Neural cell (in vitro differentiated cells): ENCODE results near the gene PHF2.

ENCODE experiments used
- CTCF ChIP-seq: fragments of 450-650 bp; IDR thresholded peaks from 2 replicates; pipeline ENCODE4 v1.5.1; 2014; ENCODE audit warnings: antibody characterized with exemption, mild to moderate bottlenecking, moderate library complexity; ENCODE audit not compliant: poor library complexity, severe bottlenecking
- EP300 ChIP-seq: fragments of 450-650 bp; conservative IDR thresholded peaks from 2 replicates; pipeline ENCODE4 v1.6.1; 2014; ENCODE audit warnings: antibody characterized with exemption, mild to moderate bottlenecking, moderate library complexity; ENCODE audit not compliant: poor library complexity, severe bottlenecking
- EZH2 ChIP-seq: fragments of 200-600, 300-800 bp; shearing (Covaris generic), sonication (generic); IDR thresholded peaks from 2 replicates; pipeline ENCODE4 v1.6.1; 2014; ENCODE audit warnings: antibody characterized with exemption, low read length, borderline replicate concordance, mild to moderate bottlenecking; ENCODE audit not compliant: insufficient read depth, poor library complexity, severe bottlenecking
- MXI1 ChIP-seq: fragments of 450-650 bp; conservative IDR thresholded peaks from 2 replicates; pipeline ENCODE4 v1.6.1; 2014; ENCODE audit warnings: antibody characterized with exemption, mild to moderate bottlenecking; ENCODE audit not compliant: poor library complexity, severe bottlenecking
- POLR2AphosphoS5 ChIP-seq: IDR thresholded peaks from 2 replicates; pipeline ENCODE4 v1.6.1; 2012
- RAD21 ChIP-seq: fragments of 450-650 bp; conservative IDR thresholded peaks from 2 replicates; pipeline ENCODE4 v1.6.1; 2014; ENCODE audit warnings: antibody characterized with exemption, mild to moderate bottlenecking, moderate library complexity
- REST ChIP-seq: IDR thresholded peaks from 2 replicates; pipeline ENCODE4 v1.6.1; 2012; ENCODE audit warnings: borderline replicate concordance
- SMC3 ChIP-seq: fragments of 450-650 bp; conservative IDR thresholded peaks from 2 replicates; pipeline ENCODE4 v1.6.1; 2014; ENCODE audit warnings: antibody characterized with exemption, mild to moderate bottlenecking, moderate library complexity; ENCODE audit not compliant: poor library complexity
- TAF1 ChIP-seq: IDR thresholded peaks from 2 replicates; pipeline ENCODE4 v1.6.1; 2012; ENCODE audit warnings: low read depth

GRCh38 chr9:93679536-93680442 is 103.4 kb downstream of the PHF2 start:
- TF ChIP-seq CTCF (no peak), EZH2 (no peak), REST (no peak), RAD21 (no peak), EP300 (no peak), POLR2AphosphoS5 (no peak), SMC3 (no peak), MXI1 (no peak), TAF1 (no peak)
